NCI-H2029 (cell line): ENCODE data around the gene CCNYL1.
"Not testable (repeated sequence)": the region's sequence is repeated elsewhere in the genome, so short reads cannot be mapped to it uniquely, and the experiment has no call there.

Experiments used
- DNase-seq: peaks from one replicate; lab custom pipeline; 2025; lab: John Stamatoyannopoulos, UW

CCNYL1 gene

GRCh38 chr2:207734636-207735512 lies 23.4 kb downstream of the CCNYL1 start:
- no peak for DNase-seq

GRCh38 chr2:207735513-207735859 lies 24.0 kb downstream of the CCNYL1 start:
- DNase-seq: not testable (repeated sequence)

- no peak for DNase-seq
These were observed 32.1 kb downstream of the CCNYL1 start for GRCh38 chr2:207743514-207743913.

GRCh38 chr2:207744050-207744449 lies 32.6 kb downstream of the CCNYL1 start:
- no peak for DNase-seq

GRCh38 chr2:207744451-207744850 lies 33.0 kb downstream of the CCNYL1 start:
- no peak for DNase-seq

- DNase-seq: peak; percentile 35
These were observed 34.7 kb downstream of the CCNYL1 start for GRCh38 chr2:207746131-207746530.

- no peak for DNase-seq
These were observed 36.5 kb downstream of the CCNYL1 start for GRCh38 chr2:207747653-207748560.

GRCh38 chr2:207748993-207749392 lies 37.6 kb downstream of the CCNYL1 start:
- no peak for DNase-seq

- no peak for DNase-seq
These were observed 38.4 kb downstream of the CCNYL1 start for GRCh38 chr2:207749873-207750272.

GRCh38 chr2:207750345-207750744 lies 38.9 kb downstream of the CCNYL1 start:
- no peak for DNase-seq

GRCh38 chr2:207750876-207751275 lies 39.4 kb downstream of the CCNYL1 start:
- DNase-seq: no peak

GRCh38 chr2:207753688-207754087 lies 42.2 kb downstream of the CCNYL1 start:
- DNase-seq: not testable (repeated sequence)

- no peak for DNase-seq
These were observed 43.3 kb downstream of the CCNYL1 start for GRCh38 chr2:207754498-207755383.

- DNase-seq: no peak
These were observed 46.6 kb downstream of the CCNYL1 start for GRCh38 chr2:207758025-207758424.

- DNase-seq: no peak
These were observed 48.5 kb downstream of the CCNYL1 start for GRCh38 chr2:207759890-207760289.

GRCh38 chr2:207760453-207760852 lies 49.0 kb downstream of the CCNYL1 start:
- DNase-seq: no peak

GRCh38 chr2:207761426-207761825 lies 50.0 kb downstream of the CCNYL1 start:
- not testable (repeated sequence) for DNase-seq

- DNase-seq: no peak
These were observed 50.7 kb downstream of the CCNYL1 start for GRCh38 chr2:207762146-207762545.

GRCh38 chr2:207763303-207763917 lies 52.0 kb downstream of the CCNYL1 start:
- DNase-seq: no peak

GRCh38 chr2:207764096-207764630 lies 52.7 kb downstream of the CCNYL1 start:
- no peak for DNase-seq

GRCh38 chr2:207765547-207765946 lies 54.1 kb downstream of the CCNYL1 start:
- peak; percentile 45 for DNase-seq
